WTC11 (cell line): ENCODE results near the gene HIPK2.

Experiments
- ATF1 ChIP-seq: sonication (generic); formaldehyde crosslinking; IDR thresholded peaks from 2 replicates; pipeline ENCODE4 v1.8.1; 2023; ENCODE audit warnings: mild to moderate bottlenecking, moderate library complexity, missing genetic modification reagents
- CTCF ChIP-seq: fragments of 200-600 bp; IDR thresholded peaks from 2 replicates; pipeline ENCODE4 v1.8.0; 2022; ENCODE audit warnings: antibody characterized with exemption
- FOXK1 ChIP-seq: sonication (generic); formaldehyde crosslinking; IDR thresholded peaks from 2 replicates; pipeline ENCODE4 v1.8.0; 2022; ENCODE audit warnings: mild to moderate bottlenecking, moderate library complexity, missing genetic modification reagents
- FOXP1 ChIP-seq: sonication (generic); formaldehyde crosslinking; IDR thresholded peaks from 2 replicates; pipeline ENCODE4 v1.8.0; 2022; ENCODE audit warnings: missing genetic modification reagents, mild to moderate bottlenecking, moderate library complexity, borderline replicate concordance
- HMGXB4 ChIP-seq: sonication (generic); formaldehyde crosslinking; IDR thresholded peaks from 2 replicates; pipeline ENCODE4 v1.8.1; 2023; ENCODE audit warnings: mild to moderate bottlenecking, moderate library complexity, missing genetic modification reagents
- IRF1 ChIP-seq: sonication (generic); formaldehyde crosslinking; IDR thresholded peaks from 2 replicates; pipeline ENCODE4 v1.8.0; 2023; ENCODE audit warnings: missing genetic modification reagents
- KAT7 ChIP-seq: sonication (generic); formaldehyde crosslinking; IDR thresholded peaks from 2 replicates; pipeline ENCODE4 v1.8.1; 2023; ENCODE audit warnings: missing genetic modification reagents, mild to moderate bottlenecking, borderline replicate concordance
- SMAD3 ChIP-seq: sonication (generic); formaldehyde crosslinking; IDR thresholded peaks from 2 replicates; pipeline ENCODE4 v1.8.0; 2022; ENCODE audit warnings: missing genetic modification reagents, mild to moderate bottlenecking, borderline replicate concordance
- SMAD4 ChIP-seq: sonication (generic); formaldehyde crosslinking; IDR thresholded peaks from 2 replicates; pipeline ENCODE4 v1.8.0; 2022; ENCODE audit warnings: mild to moderate bottlenecking, missing genetic modification reagents
- USF1 ChIP-seq: sonication (generic); formaldehyde crosslinking; IDR thresholded peaks from 2 replicates; pipeline ENCODE4 v1.8.0; 2022; ENCODE audit warnings: mild to moderate bottlenecking, missing genetic modification reagents
- ZBTB43 ChIP-seq: sonication (generic); formaldehyde crosslinking; IDR thresholded peaks from 2 replicates; pipeline ENCODE4 v1.8.1; 2023; ENCODE audit warnings: mild to moderate bottlenecking, missing genetic modification reagents

- TF ChIP-seq ZBTB43 (CRISPR knock-in tag) (no peak), CTCF (no peak), IRF1 (no peak), KAT7 (CRISPR knock-in tag) (no peak), SMAD4 (CRISPR knock-in tag) (no peak), FOXP1 (CRISPR knock-in tag) (no peak), SMAD3 (CRISPR knock-in tag) (no peak), HMGXB4 (no peak), FOXK1 (no peak), ATF1 (CRISPR knock-in tag) (no peak), USF1 (no peak)
Observed at GRCh38 chr7:139702313-139702731, 75.5 kb downstream of the HIPK2 start.
